ENCODE data around the gene SUFU. TPM values are rescaled to one million over a fixed set of nuclear protein-coding genes. Genes with fewer than 3 reads are reported as not detected.

Gene SUFU
- total and polyA plus RNA-seq, 2 of the 13 experiments (the other 11 are each of a cell fraction or from before 2014, with no cell fraction given) = 2.9 to 5.5 TPM

- no peak for TF ChIP-seq RAD51 (IDR thresholded peaks at IDR 0.05; ENCODE audit: borderline replicate concordance)
- TF ChIP-seq CREM (IDR thresholded peaks at IDR 0.05) = no peak
- TF ChIP-seq CREM (CRISPR knock-in tag; IDR thresholded peaks at IDR 0.05) = no peak
- no peak for TF ChIP-seq PCBP2 (optimal IDR thresholded peaks at IDR 0.05; ENCODE audit: low read depth, low read length, poor library complexity, severe bottlenecking)
- peak; percentile 72; the same call in 1 of the 2 replicates for TF ChIP-seq ZNF12 (CRISPR knock-in tag; IDR thresholded peaks at IDR 0.05)
- 0 out of 2 replicates have a peak, but pooled peaks have one; percentile 89 for TF ChIP-seq IRX3 (CRISPR knock-in tag; IDR thresholded peaks at IDR 0.05; ENCODE audit: borderline replicate concordance, low read depth)
- TF ChIP-seq ZNF335 (CRISPR knock-in tag; IDR thresholded peaks at IDR 0.05) = no peak
- TF ChIP-seq SNAI1 (CRISPR knock-in tag; IDR thresholded peaks at IDR 0.05; ENCODE audit: borderline replicate concordance) = no peak
- peak; percentile 88 for TF ChIP-seq CENPT (CRISPR knock-in tag; IDR thresholded peaks at IDR 0.05; ENCODE audit: low read depth)
- peak; percentile 54; the same call in 1 of the 2 replicates for TF ChIP-seq ZHX1 (CRISPR knock-in tag; IDR thresholded peaks at IDR 0.05; ENCODE audit: low read depth)
- no peak for TF ChIP-seq PITX1 (CRISPR knock-in tag; IDR thresholded peaks at IDR 0.05)
- 0 out of 2 replicates have a peak, but pooled peaks have one; percentile 31 for TF ChIP-seq YEATS2 (CRISPR knock-in tag; IDR thresholded peaks at IDR 0.05; ENCODE audit: borderline replicate concordance)
- TF ChIP-seq RFXANK (CRISPR knock-in tag; IDR thresholded peaks at IDR 0.05) = no peak
- peak; percentile 96 for TF ChIP-seq ZNF253 (CRISPR knock-in tag; IDR thresholded peaks at IDR 0.05; ENCODE audit: borderline replicate concordance)
- 0 out of 2 replicates have a peak, but pooled peaks have one; percentile 16 for TF ChIP-seq KDM5A (IDR thresholded peaks at IDR 0.05; ENCODE audit: borderline replicate concordance, low read length)
- peak; percentile 86 for TF ChIP-seq REPIN1 (CRISPR knock-in tag; IDR thresholded peaks at IDR 0.05; ENCODE audit: borderline replicate concordance, low read depth)
- no peak for TF ChIP-seq HNRNPK (IDR thresholded peaks at IDR 0.05; ENCODE audit: low read depth, low read length, poor library complexity, severe bottlenecking)
- no peak for TF ChIP-seq ZNF496 (CRISPR knock-in tag; IDR thresholded peaks at IDR 0.05; ENCODE audit: insufficient replicate concordance)
- peak; percentile 58 for TF ChIP-seq ZNF780A (CRISPR knock-in tag; IDR thresholded peaks at IDR 0.05)
- no peak for TF ChIP-seq ZNF296 (CRISPR knock-in tag; conservative IDR thresholded peaks at IDR 0.05)
- TF ChIP-seq SAP130 (CRISPR knock-in tag; IDR thresholded peaks at IDR 0.05; ENCODE audit: low read depth) = peak; percentile 64
- peak; percentile 98 for TF ChIP-seq ZNF883 (CRISPR knock-in tag; IDR thresholded peaks at IDR 0.05; ENCODE audit: not compliant biosample characterization)
- peak; percentile 70 for TF ChIP-seq ZNF768 (CRISPR knock-in tag; IDR thresholded peaks at IDR 0.05)
- TF ChIP-seq ZMYM2 (CRISPR knock-in tag; IDR thresholded peaks at IDR 0.05) = no peak
- peak; percentile 92; the same call in 1 of the 2 replicates for TF ChIP-seq ZNF547 (CRISPR knock-in tag; IDR thresholded peaks at IDR 0.05)
- no peak for TF ChIP-seq ZNF614 (CRISPR knock-in tag; IDR thresholded peaks at IDR 0.05; ENCODE audit: borderline replicate concordance)
- no peak for TF ChIP-seq NCOR1 (IDR thresholded peaks at IDR 0.05; ENCODE audit: borderline replicate concordance, low read length)
- no peak for TF ChIP-seq TAF15 (IDR thresholded peaks at IDR 0.05; ENCODE audit: low read depth, low read length, poor library complexity, severe bottlenecking)
- TF ChIP-seq ZNF644 (CRISPR knock-in tag; IDR thresholded peaks at IDR 0.05; ENCODE audit: low read depth) = no peak
- TF ChIP-seq ZNF225 (CRISPR knock-in tag; IDR thresholded peaks at IDR 0.05) = no peak
Measured at GRCh38 chr10:102644646-102645387, 141.0 kb downstream of the SUFU start (continued).

Measured in HepG2 (cell line).